ENCODE results near the gene EDNRA.

GRCh38 chr4:147567276-147567675, 86.4 kb downstream of the EDNRA start:
- TF ChIP-seq CEBPB (IDR thresholded peaks at IDR 0.05; ENCODE audit: low read depth, low read length) (peak; percentile 79), RAD21 (IDR thresholded peaks at IDR 0.05; ENCODE audit: low read length) (no peak)
- TF ChIP-seq, protein P1, sequence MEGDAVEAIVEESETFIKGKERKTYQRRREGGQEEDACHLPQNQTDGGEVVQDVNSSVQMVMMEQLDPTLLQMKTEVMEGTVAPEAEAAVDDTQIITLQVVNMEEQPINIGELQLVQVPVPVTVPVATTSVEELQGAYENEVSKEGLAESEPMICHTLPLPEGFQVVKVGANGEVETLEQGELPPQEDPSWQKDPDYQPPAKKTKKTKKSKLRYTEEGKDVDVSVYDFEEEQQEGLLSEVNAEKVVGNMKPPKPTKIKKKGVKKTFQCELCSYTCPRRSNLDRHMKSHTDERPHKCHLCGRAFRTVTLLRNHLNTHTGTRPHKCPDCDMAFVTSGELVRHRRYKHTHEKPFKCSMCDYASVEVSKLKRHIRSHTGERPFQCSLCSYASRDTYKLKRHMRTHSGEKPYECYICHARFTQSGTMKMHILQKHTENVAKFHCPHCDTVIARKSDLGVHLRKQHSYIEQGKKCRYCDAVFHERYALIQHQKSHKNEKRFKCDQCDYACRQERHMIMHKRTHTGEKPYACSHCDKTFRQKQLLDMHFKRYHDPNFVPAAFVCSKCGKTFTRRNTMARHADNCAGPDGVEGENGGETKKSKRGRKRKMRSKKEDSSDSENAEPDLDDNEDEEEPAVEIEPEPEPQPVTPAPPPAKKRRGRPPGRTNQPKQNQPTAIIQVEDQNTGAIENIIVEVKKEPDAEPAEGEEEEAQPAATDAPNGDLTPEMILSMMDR (conservative IDR thresholded peaks at IDR 0.05; ENCODE audit: low read depth, low read length), result no peak

Data from IMR-90 (cell line).